Trophoblast cell (in vitro differentiated cells and primary cell): ENCODE results near the gene WEE1.
"Not testable (repeated sequence)": the region's sequence is repeated elsewhere in the genome, so short reads cannot be mapped to it uniquely, and the experiment has no call there.

Experiments used
- DNase-seq, 2 donors: peaks; one replicate each; pipeline ENCODE4 v3.0.0-alpha.2; 2016
- H2AFZ ChIP-seq: 2 replicates; pipeline ENCODE4 v1.6.1; 2013; ENCODE audit warnings: low read length, moderate library complexity, mild to moderate bottlenecking; ENCODE audit not compliant: insufficient read depth, poor library complexity
- H2AK5ac ChIP-seq: 2 replicates; pipeline ENCODE4 v1.6.1; 2013; ENCODE audit warnings: mild to moderate bottlenecking, low read length
- H2BK120ac ChIP-seq: 2 replicates; pipeline ENCODE4 v1.6.1; 2013; ENCODE audit warnings: low read length, mild to moderate bottlenecking, moderate library complexity; ENCODE audit not compliant: insufficient read depth, poor library complexity
- H2BK12ac ChIP-seq: 2 replicates; pipeline ENCODE4 v1.6.1; 2013; ENCODE audit warnings: mild to moderate bottlenecking, low read length, moderate library complexity
- H2BK5ac ChIP-seq: 2 replicates; pipeline ENCODE4 v1.6.1; 2013; ENCODE audit warnings: low read length, low read depth, moderate library complexity, mild to moderate bottlenecking; ENCODE audit not compliant: poor library complexity
- H3K14ac ChIP-seq: 2 replicates; pipeline ENCODE4 v1.6.1; 2013; ENCODE audit warnings: mild to moderate bottlenecking, low read length
- H3K18ac ChIP-seq: 2 replicates; pipeline ENCODE4 v1.6.1; 2013; ENCODE audit warnings: mild to moderate bottlenecking, low read length
- H3K23ac ChIP-seq: 2 replicates; pipeline ENCODE4 v1.6.1; 2013; ENCODE audit warnings: low read length
- H3K27ac ChIP-seq: 2 replicates; pipeline ENCODE4 v1.5.1; 2013; ENCODE audit warnings: low read depth, mild to moderate bottlenecking, inconsistent platforms, low read length, moderate library complexity
- H3K27me3 ChIP-seq: 2 replicates; pipeline ENCODE4 v1.6.1; 2013; ENCODE audit warnings: inconsistent platforms, mild to moderate bottlenecking, low read length, moderate library complexity; ENCODE audit not compliant: insufficient read depth
- H3K36me3 ChIP-seq, 2 experiments: 1 replicate in 1 of 2; 2 replicates in 1 of 2; pipeline ENCODE4 v1.6.1; 2013; ENCODE audit warnings: low read length in 2 of 2, mild to moderate bottlenecking in 2 of 2, moderate library complexity in 1 of 2; ENCODE audit not compliant: insufficient read depth in 2 of 2, control insufficient read depth in 1 of 2
- H3K4ac ChIP-seq: 2 replicates; pipeline ENCODE4 v1.6.1; 2013; ENCODE audit warnings: low read depth, mild to moderate bottlenecking, low read length, moderate library complexity
- H3K4me1 ChIP-seq, 2 experiments: 1 replicate in 1 of 2; 2 replicates in 1 of 2; pipeline ENCODE4 v1.6.1; 2013; ENCODE audit warnings: low read length in 2 of 2, mild to moderate bottlenecking in 2 of 2, moderate library complexity in 1 of 2; ENCODE audit not compliant: insufficient read depth in 2 of 2, control insufficient read depth in 1 of 2
- H3K4me2 ChIP-seq: 2 replicates; pipeline ENCODE4 v1.6.1; 2013; ENCODE audit warnings: inconsistent platforms, mild to moderate bottlenecking, low read length, moderate library complexity
- H3K4me3 ChIP-seq: 2 replicates; pipeline ENCODE4 v1.5.1; 2013; ENCODE audit warnings: mild to moderate bottlenecking, low read depth, low read length, inconsistent platforms
- H3K79me1 ChIP-seq: one replicate; pipeline ENCODE4 v1.6.1; 2013; ENCODE audit warnings: low read length
- H3K79me2 ChIP-seq: 2 replicates; pipeline ENCODE4 v1.6.1; 2013; ENCODE audit warnings: low read length, mild to moderate bottlenecking; ENCODE audit not compliant: control insufficient read depth, insufficient read depth, poor library complexity
- H3K9ac ChIP-seq: 2 replicates; pipeline ENCODE4 v1.6.1; 2013; ENCODE audit warnings: mild to moderate bottlenecking, low read length
- H3K9me3 ChIP-seq: 2 replicates; pipeline ENCODE4 v1.6.1; 2013; ENCODE audit warnings: low read depth, mild to moderate bottlenecking, control low read depth, inconsistent platforms, low read length; ENCODE audit not compliant: insufficient read depth
- H4K12ac ChIP-seq: 2 replicates; pipeline ENCODE4 v1.6.1; 2013; ENCODE audit warnings: low read depth, mild to moderate bottlenecking, low read length, moderate library complexity
- H4K8ac ChIP-seq: 2 replicates; pipeline ENCODE4 v1.6.1; 2013; ENCODE audit warnings: low read depth, mild to moderate bottlenecking, low read length, moderate library complexity
- H4K91ac ChIP-seq: one replicate; pipeline ENCODE4 v1.6.1; 2013; ENCODE audit warnings: low read depth, mild to moderate bottlenecking, low read length, moderate library complexity
- WGBS: extraction: QIAGEN DNeasy Blood & Tissue Kit; methylation state at CpG from one replicate; pipeline ENCODE4 v1.1.7; 2013; ENCODE audit warnings: missing lambda C conversion rate; ENCODE audit not compliant: insufficient read length, insufficient coverage; ENCODE audit errors: extremely low coverage; 5-methylcytosine and 5-hydroxymethylcytosine counted together

Gene WEE1

GRCh38 chr11:9622353-9622752, 48.9 kb downstream of the WEE1 start:
- H3K36me3 ChIP-seq: not testable (repeated sequence)
- no CpG with 5 or more reads among the region's 7 CpGs for WGBS

DNA sequence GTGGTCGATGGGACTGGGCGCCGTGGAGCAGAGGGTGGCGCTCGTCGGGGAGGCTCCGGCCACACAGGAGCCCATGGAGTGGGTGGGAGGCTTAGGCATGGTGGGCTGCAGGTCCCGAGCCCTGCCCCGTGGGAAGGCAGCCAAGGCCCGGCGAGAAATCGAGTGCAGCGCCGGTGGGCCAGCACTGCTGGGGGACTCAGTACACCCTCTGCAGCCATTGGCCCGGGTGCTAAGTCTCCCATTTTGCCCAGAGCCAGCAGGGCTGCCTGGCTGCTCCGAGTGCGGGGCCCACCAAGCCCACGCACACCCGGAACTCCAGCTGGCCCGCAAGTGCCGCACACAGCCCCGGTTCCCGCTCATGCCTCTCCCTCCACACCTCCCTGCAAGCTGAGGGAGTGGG, 49.6 kb downstream of the WEE1 start:
- H4K91ac ChIP-seq, H3K14ac ChIP-seq, H2BK12ac ChIP-seq, H3K9ac ChIP-seq, H3K18ac ChIP-seq, H3K27ac ChIP-seq, H3K9me3 ChIP-seq, H3K36me3 ChIP-seq, H3K79me2 ChIP-seq, H2BK5ac ChIP-seq, H2AK5ac ChIP-seq, H3K4me1 ChIP-seq, H3K4me2 ChIP-seq, H3K23ac ChIP-seq, H3K79me1 ChIP-seq, H3K4ac ChIP-seq, H2AFZ ChIP-seq, H3K4me3 ChIP-seq, H3K27me3 ChIP-seq, DNase-seq, H4K8ac ChIP-seq, H2BK120ac ChIP-seq, H4K12ac ChIP-seq: not testable (repeated sequence)
- no CpG with 5 or more reads among the region's 23 CpGs for WGBS

More at GRCh38 chr11:9622353-9622752, 48.9 kb downstream of the WEE1 start:
- not testable (repeated sequence) for H3K4me2 ChIP-seq, H4K8ac ChIP-seq, H2AK5ac ChIP-seq, H3K23ac ChIP-seq, H2BK5ac ChIP-seq, H3K9ac ChIP-seq, H3K14ac ChIP-seq, H4K91ac ChIP-seq, H2BK120ac ChIP-seq, DNase-seq, H4K12ac ChIP-seq, H3K27ac ChIP-seq, H3K4ac ChIP-seq, H3K9me3 ChIP-seq, H3K4me1 ChIP-seq, H3K79me2 ChIP-seq, H3K4me3 ChIP-seq, H3K18ac ChIP-seq, H2BK12ac ChIP-seq, H2AFZ ChIP-seq, H3K27me3 ChIP-seq, H3K79me1 ChIP-seq

DNA sequence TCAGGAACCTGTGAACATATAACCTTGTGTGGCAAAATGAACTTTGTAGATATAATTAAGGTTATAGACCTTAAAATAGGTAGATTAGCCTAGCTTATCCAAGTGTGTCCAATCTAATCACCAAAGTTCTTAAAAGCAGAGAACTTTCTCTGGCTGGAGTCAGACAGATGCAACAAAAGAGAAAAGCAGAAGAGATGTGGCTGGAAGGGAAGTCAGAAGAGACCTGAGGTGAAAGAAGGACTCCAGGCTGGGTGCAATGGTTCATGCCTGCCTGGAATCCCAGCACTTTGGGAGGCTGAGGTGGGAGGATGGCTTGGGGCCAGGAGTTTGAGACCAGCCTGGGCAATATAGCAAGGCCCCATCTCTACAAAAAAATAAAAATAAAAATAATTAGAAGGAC, 51.0 kb downstream of the WEE1 start:
- H2BK5ac ChIP-seq: no peak overlapping the region
- no peaks in the 10 kb centered on the region for H3K79me2 ChIP-seq
- no peak overlapping the region for H3K14ac ChIP-seq
- H3K4me1 ChIP-seq: peaks cover 0 to 6% of the 10 kb centered on the region in 2 experiments
- H3K4ac ChIP-seq: no peak overlapping the region
- no peak overlapping the region for H3K23ac ChIP-seq
- no peak overlapping the region for H2AK5ac ChIP-seq
- no peak overlapping the region for H3K27ac ChIP-seq
- H4K8ac ChIP-seq: no peak overlapping the region
- H4K91ac ChIP-seq: no peak overlapping the region
- no peak overlapping the region for H2BK12ac ChIP-seq
- no peak overlapping the region for H3K9ac ChIP-seq
- no peak overlapping the region for H3K4me3 ChIP-seq
- H2AFZ ChIP-seq: no peak overlapping the region
- H3K9me3 ChIP-seq: no peaks in the 10 kb centered on the region
- no peak overlapping the region for H3K4me2 ChIP-seq
- H4K12ac ChIP-seq: no peak overlapping the region
- no peak overlapping the region for H2BK120ac ChIP-seq
- no peaks in the 10 kb centered on the region for H3K36me3 ChIP-seq
- no peaks in the 10 kb centered on the region for H3K79me1 ChIP-seq
- DNase-seq: no peak
- H3K27me3 ChIP-seq: no peaks in the 10 kb centered on the region
- no peak overlapping the region for H3K18ac ChIP-seq

GRCh38 chr11:9625162-9625561, 51.7 kb downstream of the WEE1 start:
- H3K27me3 ChIP-seq: no peaks in the 10 kb centered on the region
- DNase-seq: no peak

More at GRCh38 chr11:9625162-9625561, 51.7 kb downstream of the WEE1 start:
- no peak overlapping the region for H2BK12ac ChIP-seq
- H3K9me3 ChIP-seq: no peaks in the 10 kb centered on the region
- no peak overlapping the region for H4K12ac ChIP-seq
- no peak overlapping the region for H2BK5ac ChIP-seq
- no peak overlapping the region for H4K91ac ChIP-seq
- no peaks in the 10 kb centered on the region for H3K79me1 ChIP-seq
- no peak overlapping the region for H3K9ac ChIP-seq
- no peaks in the 10 kb centered on the region for H3K36me3 ChIP-seq
- H3K27ac ChIP-seq: no peak overlapping the region
- H3K4ac ChIP-seq: no peak overlapping the region
- H4K8ac ChIP-seq: no peak overlapping the region
- H3K18ac ChIP-seq: no peak overlapping the region
- H3K23ac ChIP-seq: no peak overlapping the region
- H3K4me1 ChIP-seq: peaks cover 0 to 4% of the 10 kb centered on the region in 2 experiments
- no peak overlapping the region for H2AK5ac ChIP-seq
- no peak overlapping the region for H2AFZ ChIP-seq
- no peak overlapping the region for H3K14ac ChIP-seq
- no peak overlapping the region for H3K4me3 ChIP-seq
- no peaks in the 10 kb centered on the region for H3K79me2 ChIP-seq
- no CpG with 5 or more reads among the region's 6 CpGs for WGBS
- no peak overlapping the region for H2BK120ac ChIP-seq
- no peak overlapping the region for H3K4me2 ChIP-seq
